Left ventricle myocardium inferior (tissue), 1 donor: ENCODE measurements around the gene PARD3. TPM values are rescaled to one million over a fixed set of nuclear protein-coding genes. Genes with fewer than 3 reads are reported as not detected.

Source experiments
- DNase-seq: peaks from one replicate; pipeline ENCODE4 v3.0.0-alpha.2; 2020
- H3K27ac ChIP-seq: fragments of 200-600 bp; replicated peaks from 2 replicates; pipeline ENCODE4 v1.8.0; 2021
- H3K27me3 ChIP-seq: fragments of 200-600 bp; 2 replicates; pipeline ENCODE4 v1.8.0; 2021; ENCODE audit warnings: low read depth
- H3K36me3 ChIP-seq: fragments of 200-600 bp; 2 replicates; pipeline ENCODE4 v1.8.0; 2021
- H3K4me1 ChIP-seq: fragments of 200-600 bp; 2 replicates; pipeline ENCODE4 v1.8.0; 2021
- H3K4me3 ChIP-seq: fragments of 200-600 bp; 2 replicates; pipeline ENCODE4 v1.8.0; 2021; ENCODE audit warnings: mild to moderate bottlenecking, moderate library complexity
- H3K9me3 ChIP-seq: fragments of 200-600 bp; replicated peaks from 2 replicates; pipeline ENCODE4 v1.8.0; 2021
- intact Hi-C: fragments of 100-400 bp; cut with micrococcal nuclease; formaldehyde crosslinking; loops from one replicate; pipeline ENCODE4 v1.11.0; 2022
- total RNA-seq: library from RNA; stranded (reverse); fragmentation: NEBNext Ultra II Directional; extraction: Animal tissue kit (Norgen Biotek cat#: 25700); gene quantifications from one replicate; pipeline ENCODE4 v1.2.1, GENCODE V29; 2021
- TF ChIP-seq, protein P1 (sequence below): fragments of 200-600 bp; IDR thresholded peaks from 2 replicates; pipeline ENCODE4 v1.8.0; 2021; ENCODE audit warnings: antibody characterized with exemption, mild to moderate bottlenecking, borderline replicate concordance
- donor health status: DM: no; HTN: yes; CAD: no; lungs with severe emphysema.

Gene PARD3
- total RNA-seq, 1 donor from 2014 or later, result 29.6 TPM

DNA sequence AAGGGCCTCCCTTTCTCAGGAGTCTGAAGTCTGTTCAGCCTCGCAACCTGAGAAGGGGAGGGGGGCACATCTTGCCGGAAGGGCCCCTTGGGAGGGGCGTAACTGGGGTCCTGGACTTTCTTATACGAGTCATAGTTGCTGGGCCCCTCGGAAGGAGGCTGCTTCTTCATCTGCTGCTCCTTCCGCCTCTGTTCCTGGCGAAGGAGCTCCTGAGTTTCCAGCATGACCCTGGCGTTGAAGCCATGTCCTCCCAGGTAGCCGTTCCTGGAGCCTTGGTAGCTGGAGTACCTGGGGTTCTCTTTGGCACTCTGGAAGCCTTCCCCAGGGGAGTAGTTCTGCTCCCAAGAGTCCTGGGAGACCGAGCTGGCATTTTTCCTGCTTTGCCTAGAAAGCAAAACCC, 703.9 kb downstream of the PARD3 start:
- no peak overlapping the region for H3K27ac ChIP-seq
- H3K27me3 ChIP-seq, result no peaks in the 10 kb centered on the region
- no peak overlapping the region for H3K4me3 ChIP-seq
- H3K36me3 ChIP-seq, result peaks cover 6% of the 10 kb centered on the region
- peaks cover 14% of the 10 kb centered on the region for H3K4me1 ChIP-seq
- TF ChIP-seq, protein P1, sequence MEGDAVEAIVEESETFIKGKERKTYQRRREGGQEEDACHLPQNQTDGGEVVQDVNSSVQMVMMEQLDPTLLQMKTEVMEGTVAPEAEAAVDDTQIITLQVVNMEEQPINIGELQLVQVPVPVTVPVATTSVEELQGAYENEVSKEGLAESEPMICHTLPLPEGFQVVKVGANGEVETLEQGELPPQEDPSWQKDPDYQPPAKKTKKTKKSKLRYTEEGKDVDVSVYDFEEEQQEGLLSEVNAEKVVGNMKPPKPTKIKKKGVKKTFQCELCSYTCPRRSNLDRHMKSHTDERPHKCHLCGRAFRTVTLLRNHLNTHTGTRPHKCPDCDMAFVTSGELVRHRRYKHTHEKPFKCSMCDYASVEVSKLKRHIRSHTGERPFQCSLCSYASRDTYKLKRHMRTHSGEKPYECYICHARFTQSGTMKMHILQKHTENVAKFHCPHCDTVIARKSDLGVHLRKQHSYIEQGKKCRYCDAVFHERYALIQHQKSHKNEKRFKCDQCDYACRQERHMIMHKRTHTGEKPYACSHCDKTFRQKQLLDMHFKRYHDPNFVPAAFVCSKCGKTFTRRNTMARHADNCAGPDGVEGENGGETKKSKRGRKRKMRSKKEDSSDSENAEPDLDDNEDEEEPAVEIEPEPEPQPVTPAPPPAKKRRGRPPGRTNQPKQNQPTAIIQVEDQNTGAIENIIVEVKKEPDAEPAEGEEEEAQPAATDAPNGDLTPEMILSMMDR, result no peak
- intact Hi-C loops, result no loop called here
- DNase-seq, result no peak
- no peaks in the 10 kb centered on the region for H3K9me3 ChIP-seq

DNA sequence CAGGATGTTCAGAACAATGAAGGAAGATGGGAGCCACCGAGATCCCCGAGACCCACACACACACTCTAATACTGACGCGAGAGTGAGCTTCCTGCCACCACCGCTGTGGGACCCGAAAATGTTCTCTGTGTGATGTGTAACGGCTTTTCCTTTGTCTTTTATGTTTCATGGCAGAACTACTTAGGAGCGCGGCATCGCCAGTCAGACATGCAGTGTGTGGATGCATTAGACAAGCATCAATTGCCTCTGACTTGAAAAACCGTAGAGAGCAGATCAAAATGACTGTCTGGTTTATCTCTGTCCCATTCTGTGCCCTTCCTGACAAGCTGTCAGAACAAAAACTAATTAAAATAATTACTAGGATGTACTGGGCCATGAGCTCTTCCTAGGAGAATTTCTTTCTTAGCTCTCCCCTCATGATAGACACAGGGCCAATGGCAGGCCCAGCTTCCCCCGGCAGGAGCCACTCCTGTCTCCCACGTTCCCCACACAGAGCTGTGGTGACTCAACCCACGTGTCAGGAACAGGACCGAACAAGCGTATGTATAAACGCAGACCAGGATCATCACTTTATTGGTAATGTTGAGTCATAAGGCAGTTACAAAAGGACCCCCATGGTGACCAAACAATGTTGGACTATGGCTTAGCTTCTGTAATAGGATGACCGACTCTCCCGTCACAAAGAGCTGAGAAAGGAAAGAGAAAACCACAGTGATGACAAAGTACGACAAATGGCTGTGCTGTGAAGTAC, 705.0 kb downstream of the PARD3 start:
- peaks cover 10% of the 10 kb centered on the region for H3K4me1 ChIP-seq
- H3K27ac ChIP-seq, result peak overlapping the region; percentile 33
- TF ChIP-seq, protein P1, result no peak
- H3K4me3 ChIP-seq, result no peak overlapping the region
- intact Hi-C loops, result no loop called here
- peaks cover 6% of the 10 kb centered on the region for H3K36me3 ChIP-seq
- no peaks in the 10 kb centered on the region for H3K9me3 ChIP-seq
- no peaks in the 10 kb centered on the region for H3K27me3 ChIP-seq
- DNase-seq, result no peak

DNA sequence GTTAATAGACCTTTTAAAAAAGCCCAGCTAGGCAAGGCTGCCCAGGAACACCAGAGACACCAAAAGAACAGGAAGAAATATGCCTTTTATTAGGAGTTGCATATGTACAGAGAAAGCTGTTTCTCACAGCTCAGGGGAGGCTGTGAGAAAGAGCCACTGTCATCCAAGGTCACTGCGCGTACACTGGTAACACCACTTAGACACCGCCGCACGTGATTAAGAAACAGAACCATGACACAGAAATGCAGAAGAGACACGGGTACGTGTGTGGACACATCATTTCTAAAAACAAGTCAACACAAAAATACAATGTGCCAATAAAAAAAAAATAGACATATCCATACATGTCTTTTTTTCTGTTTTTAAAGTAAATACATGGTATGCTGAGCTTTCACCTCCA, 705.6 kb downstream of the PARD3 start:
- peaks cover 10% of the 10 kb centered on the region for H3K4me1 ChIP-seq
- intact Hi-C loops, result no loop called here
- peak overlapping the region; percentile 33 for H3K27ac ChIP-seq
- TF ChIP-seq, protein P1, result no peak
- H3K36me3 ChIP-seq, result peaks cover 6% of the 10 kb centered on the region
- H3K4me3 ChIP-seq, result no peak overlapping the region
- H3K27me3 ChIP-seq, result no peaks in the 10 kb centered on the region
- no peak for DNase-seq
- H3K9me3 ChIP-seq, result no peaks in the 10 kb centered on the region

DNA sequence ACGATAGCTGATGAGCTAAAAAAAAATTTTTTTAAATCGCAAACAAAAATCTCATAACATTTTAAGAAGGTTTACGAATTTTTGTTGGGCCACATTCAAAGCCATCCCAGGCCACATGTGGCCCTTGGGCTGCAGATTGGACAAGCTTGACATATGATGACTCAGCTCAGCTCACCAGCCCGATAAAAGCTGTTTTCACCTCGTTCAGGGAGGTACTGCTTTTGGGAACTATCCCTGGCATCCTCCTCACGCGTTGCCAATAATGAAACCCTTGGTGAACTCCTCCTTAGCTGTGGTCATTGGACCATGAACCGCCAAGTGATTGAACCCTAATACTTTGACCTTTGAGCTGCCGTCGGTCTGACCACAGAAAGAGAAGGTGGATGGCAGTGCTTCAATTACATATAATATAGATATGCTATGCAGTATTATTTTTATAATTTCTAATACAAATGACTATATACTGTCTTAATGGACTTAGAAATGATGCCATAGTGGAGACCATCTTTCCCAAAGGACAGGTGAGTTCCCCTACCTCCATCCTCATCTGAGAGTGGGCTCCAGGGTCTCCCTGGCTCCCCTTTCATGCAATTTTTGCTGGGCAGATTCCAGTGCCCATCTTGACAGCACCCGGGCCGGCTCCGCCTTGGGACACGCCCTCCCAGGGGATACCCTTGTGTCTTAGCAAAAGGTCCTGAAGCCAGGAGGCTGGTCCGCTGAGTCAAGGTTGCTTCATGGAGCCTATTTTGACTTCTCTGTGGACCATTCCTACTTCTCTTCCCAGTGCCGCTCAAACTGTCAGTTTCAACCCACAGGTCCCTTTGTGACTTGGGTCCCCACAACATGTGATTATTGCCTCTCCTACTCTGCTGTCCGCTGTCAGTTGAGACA, 707.2 kb downstream of the PARD3 start:
- intact Hi-C loops, result no loop called here
- Histone ChIP-seq H3K36me3 (peaks cover 6% of the 10 kb centered on the region), H3K9me3 (no peaks in the 10 kb centered on the region), H3K4me1 (peaks cover 14% of the 10 kb centered on the region), H3K27ac (no peak overlapping the region), H3K4me3 (no peak overlapping the region), H3K27me3 (no peaks in the 10 kb centered on the region)
- TF ChIP-seq, protein P1, result no peak
- DNase-seq, result no peak

DNA sequence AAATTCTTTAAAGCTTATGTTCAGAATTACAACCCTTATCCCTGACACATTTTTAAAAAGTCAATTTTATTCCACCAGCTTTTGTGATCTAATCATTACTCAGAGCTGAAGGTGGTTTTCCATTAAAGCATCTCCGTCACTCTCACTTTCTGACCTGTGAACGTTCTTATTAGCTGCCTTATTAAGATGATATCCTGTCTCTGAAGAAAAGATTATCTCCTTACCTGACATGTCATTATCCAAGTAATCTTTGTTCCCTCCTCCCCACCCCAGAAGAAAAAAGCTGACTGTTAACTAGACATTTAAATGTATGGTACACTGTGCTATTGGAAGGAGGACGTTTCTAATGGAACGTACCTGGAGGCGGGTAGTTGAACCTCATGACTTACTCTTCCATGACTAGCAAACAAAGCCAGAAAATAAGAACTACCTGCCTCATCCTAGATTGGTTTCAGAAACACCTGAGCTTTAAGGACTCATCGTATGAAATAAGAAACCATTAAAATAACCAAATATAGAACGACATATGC, 708.7 kb downstream of the PARD3 start:
- H3K9me3 ChIP-seq, result no peaks in the 10 kb centered on the region
- no peak for DNase-seq
- TF ChIP-seq, protein P1, result no peak
- intact Hi-C loops, result no loop called here
- peaks cover 6% of the 10 kb centered on the region for H3K36me3 ChIP-seq
- peaks cover 20% of the 10 kb centered on the region for H3K4me1 ChIP-seq
- no peak overlapping the region for H3K27ac ChIP-seq
- no peaks in the 10 kb centered on the region for H3K27me3 ChIP-seq
- H3K4me3 ChIP-seq, result no peak overlapping the region
